Dedifferentiated amniotic fluid mesenchymal stem cell (primary cell): Measurements from ENCODE around the gene AURKAIP1.
"Not testable (repeated sequence)": the region's sequence is repeated elsewhere in the genome, so short reads cannot be mapped to it uniquely, and the experiment has no call there.

Experiments
- DNase-seq: peaks from one replicate; pipeline ENCODE4 v3.0.0-alpha.2; 2016; ENCODE audit errors: extremely low spot score

The AURKAIP1 gene

DNA sequence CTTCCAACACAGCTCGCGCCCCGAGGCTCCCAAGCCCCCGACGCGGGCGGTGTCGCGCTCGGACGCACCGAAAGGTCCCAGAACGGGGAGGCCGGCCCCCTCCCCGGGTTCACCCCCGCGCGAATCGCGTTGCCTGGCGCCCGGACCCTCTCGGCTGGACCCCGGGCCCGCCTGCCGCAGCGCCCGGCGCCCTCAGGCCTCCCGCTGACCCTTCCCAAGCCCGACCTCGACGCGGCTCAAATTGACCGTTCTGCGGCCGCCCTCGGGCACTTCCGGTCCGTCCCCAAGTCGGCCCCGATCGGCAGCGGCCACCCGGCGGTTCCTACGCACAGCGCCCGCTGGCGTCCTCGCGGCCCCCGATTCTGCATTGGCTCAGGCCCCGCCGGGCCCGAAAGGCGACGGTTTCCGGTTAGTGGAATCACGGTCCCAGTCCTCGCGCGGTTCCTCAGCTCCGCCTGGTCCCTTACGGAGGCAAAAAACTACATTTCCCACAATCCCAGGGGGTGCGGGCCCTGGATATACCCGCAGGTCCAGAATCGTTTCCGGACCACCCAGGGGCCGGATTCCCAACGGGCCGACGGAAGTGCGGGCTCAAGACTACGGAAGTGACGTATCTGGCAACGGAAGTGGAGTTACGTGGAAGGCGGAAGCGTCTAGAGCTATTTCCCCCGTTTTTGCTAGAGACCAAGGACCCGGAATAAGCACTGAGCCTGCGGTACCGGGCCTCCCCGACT lies at the start of gene AURKAIP1:
AURKAIP1 (minus strand) TSS at position 279 of the 734 bp plus-strand sequence. CDS start 451 bp downstream, outside the sequence.
- peak; percentile 100 for DNase-seq

DNA sequence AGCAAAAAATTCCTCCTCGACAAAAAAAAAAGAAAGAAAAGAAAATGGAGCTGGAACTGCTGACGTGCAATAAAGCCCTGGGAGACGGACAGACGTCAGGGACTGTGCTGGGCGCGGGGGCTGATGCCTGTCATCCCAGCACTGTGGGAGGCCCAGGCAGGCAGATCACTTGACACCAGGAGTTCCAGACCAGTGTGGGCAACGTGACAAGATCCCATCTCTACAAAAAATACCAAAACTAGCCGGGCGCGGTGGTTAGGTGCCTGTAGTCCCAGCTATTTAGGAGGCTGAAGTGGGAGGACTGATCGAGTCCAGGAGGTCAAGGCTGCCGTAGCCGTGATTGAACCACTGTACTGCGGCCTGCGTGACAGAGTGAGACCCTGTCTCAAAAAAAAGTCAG lies 49.7 kb upstream of the AURKAIP1 start:
- DNase-seq, result no peak

DNA sequence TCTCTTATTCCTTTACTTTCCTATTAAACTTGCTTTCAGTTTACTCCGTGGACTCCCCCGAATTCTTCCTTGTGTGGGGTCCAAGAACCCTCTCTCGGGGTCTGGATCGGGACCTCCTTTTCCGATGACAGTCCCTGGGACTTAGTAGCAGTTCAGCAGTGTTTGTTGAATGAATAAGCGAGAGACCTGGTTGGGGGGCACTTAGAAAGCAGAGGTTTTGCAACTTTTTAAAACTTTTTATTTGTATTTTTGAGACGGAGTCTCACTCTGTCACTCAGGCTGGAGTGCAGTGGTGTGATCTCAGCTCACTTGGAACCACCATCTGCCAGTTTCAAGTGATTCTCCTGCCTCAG lies 48.2 kb upstream of the AURKAIP1 start:
- no peak for DNase-seq

DNA sequence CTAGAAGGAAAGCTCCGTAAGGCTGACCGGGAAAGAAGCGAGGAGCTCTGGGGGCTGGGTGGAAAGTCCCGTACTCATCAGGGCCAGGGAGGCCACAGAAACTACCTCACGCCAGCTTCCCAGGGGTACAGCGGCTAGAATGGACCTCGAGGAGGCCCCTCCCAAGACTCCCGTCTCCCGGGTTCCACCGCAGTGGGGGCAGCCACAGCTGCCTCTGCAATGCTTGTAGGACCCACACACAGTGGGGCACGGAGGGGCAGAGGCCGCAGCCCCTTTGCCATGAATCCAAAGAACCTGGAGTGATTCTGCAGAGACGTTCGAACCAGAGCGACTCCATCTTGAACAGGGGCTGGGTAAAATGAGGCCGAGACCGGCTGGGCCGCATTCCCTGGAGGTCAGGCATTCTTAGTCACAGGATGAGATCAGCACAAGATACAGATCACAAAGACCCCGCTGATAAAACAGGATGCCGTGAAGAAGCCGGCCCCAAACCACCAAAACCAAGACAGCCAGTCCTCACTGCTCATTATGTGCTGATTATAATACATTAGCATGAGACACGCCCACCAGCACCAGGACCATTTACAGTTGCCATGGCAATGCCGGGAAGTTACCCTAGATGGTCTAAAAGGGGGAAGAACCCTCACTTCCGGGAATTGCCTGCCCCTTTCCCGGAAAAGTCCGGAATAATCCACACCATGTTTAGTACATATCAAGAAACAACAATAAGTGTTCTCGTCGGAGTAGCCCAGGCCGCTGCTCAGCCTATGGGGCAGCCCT lies 47.6 kb upstream of the AURKAIP1 start:
- no peak for DNase-seq

DNA sequence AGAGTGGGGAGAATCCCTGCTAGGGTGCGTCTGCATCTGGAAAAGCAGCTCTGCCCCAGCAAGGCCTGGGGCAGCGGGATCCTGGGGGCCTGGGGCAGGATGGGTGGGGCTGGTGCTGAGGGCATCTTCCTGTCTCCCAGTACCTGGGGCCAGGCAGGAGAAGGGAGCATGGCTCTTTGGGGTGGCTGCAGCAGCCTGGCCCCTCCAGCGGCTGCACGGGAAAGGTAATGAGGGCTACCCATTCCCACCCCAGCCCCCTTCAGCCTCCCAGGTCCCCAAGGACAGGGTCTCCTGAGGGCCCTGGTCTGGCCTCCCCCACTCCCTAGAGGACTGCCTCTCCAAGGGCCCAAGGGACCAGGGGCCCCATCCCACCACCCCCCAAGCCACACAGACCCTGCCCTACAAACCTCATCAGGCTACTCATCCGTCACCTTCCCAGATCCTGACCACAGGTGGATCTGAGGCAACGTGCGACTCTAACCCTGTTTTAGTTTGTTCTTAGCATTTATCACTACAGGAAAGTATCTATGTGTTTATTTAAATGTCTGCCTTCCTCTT lies 47.0 kb upstream of the AURKAIP1 start:
- DNase-seq, result no peak

DNA sequence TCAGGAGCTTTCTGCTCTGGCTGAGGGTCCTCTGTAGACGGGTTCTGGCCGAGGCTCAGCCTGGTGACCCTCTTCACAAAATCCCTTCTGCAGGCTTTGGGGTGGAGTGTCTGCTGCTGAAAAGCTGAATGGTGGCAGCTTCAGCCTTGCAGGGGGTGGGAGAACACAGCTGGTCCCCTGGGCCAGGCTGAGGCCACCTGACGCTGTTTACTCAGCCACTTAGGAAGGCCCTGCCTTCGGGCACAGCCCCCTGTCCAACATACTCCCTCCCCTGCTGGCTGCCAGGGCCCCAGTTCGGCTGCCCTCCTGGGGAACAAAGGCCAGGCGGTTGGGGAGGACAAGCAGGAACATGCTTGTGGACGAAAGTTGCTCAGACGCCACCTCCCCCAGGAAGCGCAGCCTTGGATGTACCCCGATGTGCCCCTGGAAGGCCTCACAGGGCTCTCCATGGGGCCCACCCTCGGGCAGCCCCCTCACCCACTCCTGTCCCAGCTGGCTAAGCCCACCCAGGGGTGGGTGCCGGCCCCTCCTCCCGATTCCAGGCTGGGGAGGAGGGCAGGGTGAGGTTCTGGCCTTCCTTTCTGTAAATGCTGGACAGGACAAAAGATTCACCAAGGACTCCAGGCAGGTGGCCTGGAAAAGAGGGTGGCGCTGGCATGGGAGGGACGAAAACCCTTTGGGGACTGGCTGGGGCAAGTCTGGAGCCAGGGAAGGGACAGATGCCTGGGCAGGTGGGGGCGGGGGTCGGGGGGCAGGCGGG lies 46.3 kb upstream of the AURKAIP1 start, which contains the start of gene ANKRD65:
ANKRD65 (minus strand) TSS at position 130 of the 760 bp plus-strand sequence. CDS start 271 bp downstream, outside the sequence.
- no peak for DNase-seq

DNA sequence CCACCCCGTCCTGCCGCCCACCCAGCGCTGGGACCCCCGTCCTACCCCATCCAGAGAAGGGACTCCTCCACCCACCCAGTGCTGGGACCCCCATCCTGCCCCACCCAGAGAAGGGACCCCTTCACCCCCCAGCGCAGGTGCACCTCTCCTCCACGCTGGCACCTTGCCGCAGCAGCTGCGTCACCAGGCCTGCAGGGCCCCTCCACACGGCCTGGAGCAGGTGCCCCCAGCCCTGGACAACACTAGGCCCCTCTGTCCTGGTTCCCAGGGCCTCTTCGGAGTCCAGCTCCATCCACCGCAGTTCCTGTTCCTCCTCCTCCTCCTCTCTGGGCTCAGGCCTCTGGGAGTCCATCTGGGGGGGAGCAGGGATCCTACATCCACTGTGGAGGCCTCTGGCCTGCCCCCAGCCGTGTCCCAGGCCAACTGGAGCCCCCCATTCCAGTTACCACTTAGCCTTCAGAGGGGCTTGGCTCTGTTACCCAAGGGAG lies 45.7 kb upstream of the AURKAIP1 start:
- DNase-seq, result no peak

DNA sequence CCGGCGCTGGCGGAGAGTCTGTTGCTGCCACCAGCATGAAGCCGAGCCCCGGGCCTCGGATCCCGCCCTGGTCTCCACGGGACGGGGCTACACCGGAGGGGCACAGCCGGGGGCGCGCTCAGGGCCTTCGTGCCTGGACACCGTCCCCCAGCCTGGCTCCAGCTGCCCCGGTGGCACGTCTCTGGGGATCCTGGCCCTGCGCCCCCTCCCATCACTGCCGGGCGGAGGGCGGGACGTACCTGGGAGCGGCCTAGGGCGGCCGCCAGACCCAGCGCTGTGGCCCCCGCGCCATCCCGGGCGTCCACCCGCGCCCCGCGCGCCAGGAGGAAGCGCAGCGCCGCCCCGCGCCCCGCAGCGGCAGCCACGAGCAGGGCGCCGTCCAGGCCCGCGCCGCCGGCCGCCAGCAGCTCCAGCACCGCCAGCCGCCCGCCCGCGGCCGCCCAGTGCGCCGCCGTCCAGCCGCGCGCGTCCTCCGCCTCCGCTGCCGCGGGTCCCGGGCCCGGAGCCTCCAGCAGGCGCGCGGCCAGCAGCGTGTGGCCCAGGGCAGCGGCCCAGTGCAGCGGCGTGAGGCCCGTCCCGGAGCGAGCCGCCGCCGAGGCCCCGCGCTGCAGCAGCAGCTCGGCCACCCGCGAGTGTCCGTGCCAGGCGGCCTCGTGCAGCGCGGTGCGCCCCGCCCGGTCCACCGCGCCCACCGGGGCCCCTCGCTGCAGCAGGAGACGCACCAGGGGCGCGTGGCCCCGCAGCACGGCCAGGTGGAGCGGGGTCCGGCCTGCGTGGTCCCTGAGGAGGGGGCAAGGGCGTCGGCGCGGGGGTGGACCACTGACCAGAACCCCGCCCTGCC lies 45.0 kb upstream of the AURKAIP1 start:
- DNase-seq, result no peak

GRCh38 chr1:1419363-1419812 lies 44.4 kb upstream of the AURKAIP1 start:
- DNase-seq, result no peak

GRCh38 chr1:1418464-1419362 lies 43.7 kb upstream of the AURKAIP1 start:
- DNase-seq, result no peak

GRCh38 chr1:1417825-1418463 lies 42.9 kb upstream of the AURKAIP1 start:
- not testable (repeated sequence) for DNase-seq

GRCh38 chr1:1417396-1417795 lies 42.4 kb upstream of the AURKAIP1 start:
- not testable (repeated sequence) for DNase-seq

- no peak for DNase-seq
Observed at GRCh38 chr1:1415751-1416150, 40.7 kb upstream of the AURKAIP1 start.

- not testable (repeated sequence) for DNase-seq
Observed at GRCh38 chr1:1412311-1412902, 37.4 kb upstream of the AURKAIP1 start.

- DNase-seq, result no peak
Observed at GRCh38 chr1:1411626-1412025, 36.6 kb upstream of the AURKAIP1 start.

DNA sequence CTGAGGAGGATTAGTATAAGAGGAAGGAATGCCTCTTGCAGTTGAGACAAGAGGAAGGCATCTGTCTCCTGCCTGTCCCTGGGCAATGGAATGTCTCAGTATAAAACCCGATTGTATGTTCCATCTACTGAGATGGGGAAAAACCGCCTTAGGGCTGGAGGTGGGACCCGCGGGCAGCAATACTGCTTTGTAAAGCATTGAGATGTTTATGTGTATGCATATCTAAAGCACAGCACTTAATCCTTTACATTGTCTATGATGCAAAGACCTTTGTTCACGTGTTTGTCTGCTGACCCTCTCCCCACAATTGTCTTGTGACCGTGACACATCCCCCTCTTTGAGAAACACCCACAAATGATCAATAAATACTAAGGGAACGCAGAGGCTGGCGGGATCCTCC lies 35.2 kb upstream of the AURKAIP1 start:
- not testable (repeated sequence) for DNase-seq

GRCh38 chr1:1407636-1408318 lies 32.8 kb upstream of the AURKAIP1 start:
- DNase-seq, result no peak
